Activated naive CD4-positive, alpha-beta T cell treated with anti-CD3 and anti-CD28 coated beads, Interleukin-2, amount 50 U/mL, for 16 hours (primary cell): ENCODE data around the gene CALM1.

Source experiments
- DNase-seq: peaks from one replicate; pipeline ENCODE4 v3.0.0-alpha.2; 2020

Gene CALM1

DNA sequence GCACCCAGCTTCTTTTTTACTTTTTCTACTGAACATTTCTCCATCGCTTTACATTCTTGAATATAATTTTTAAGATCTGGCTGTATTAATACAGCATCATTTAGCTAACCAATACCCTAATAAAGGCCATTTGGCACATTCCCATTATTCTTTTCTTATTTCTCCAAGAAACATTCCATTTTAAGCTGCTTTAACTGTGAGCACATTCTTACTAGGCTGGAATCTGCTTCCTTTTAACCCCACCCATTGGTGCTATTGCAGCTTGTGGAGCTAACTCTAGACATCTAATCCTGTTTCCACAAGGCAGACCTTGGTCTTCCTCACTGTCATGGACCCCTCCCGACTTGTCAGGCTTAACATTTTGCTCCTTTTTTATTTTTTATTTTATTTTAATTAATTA lies 15.2 kb downstream of the CALM1 start:
- no peak for DNase-seq

GRCh38 chr14:90416720-90417119 lies 19.9 kb downstream of the CALM1 start:
- no peak for DNase-seq

- DNase-seq, result no peak
Observed at GRCh38 chr14:90418053-90418452, 21.2 kb downstream of the CALM1 start.

- DNase-seq, result no peak
Observed at GRCh38 chr14:90419200-90419599, 22.4 kb downstream of the CALM1 start.

DNA sequence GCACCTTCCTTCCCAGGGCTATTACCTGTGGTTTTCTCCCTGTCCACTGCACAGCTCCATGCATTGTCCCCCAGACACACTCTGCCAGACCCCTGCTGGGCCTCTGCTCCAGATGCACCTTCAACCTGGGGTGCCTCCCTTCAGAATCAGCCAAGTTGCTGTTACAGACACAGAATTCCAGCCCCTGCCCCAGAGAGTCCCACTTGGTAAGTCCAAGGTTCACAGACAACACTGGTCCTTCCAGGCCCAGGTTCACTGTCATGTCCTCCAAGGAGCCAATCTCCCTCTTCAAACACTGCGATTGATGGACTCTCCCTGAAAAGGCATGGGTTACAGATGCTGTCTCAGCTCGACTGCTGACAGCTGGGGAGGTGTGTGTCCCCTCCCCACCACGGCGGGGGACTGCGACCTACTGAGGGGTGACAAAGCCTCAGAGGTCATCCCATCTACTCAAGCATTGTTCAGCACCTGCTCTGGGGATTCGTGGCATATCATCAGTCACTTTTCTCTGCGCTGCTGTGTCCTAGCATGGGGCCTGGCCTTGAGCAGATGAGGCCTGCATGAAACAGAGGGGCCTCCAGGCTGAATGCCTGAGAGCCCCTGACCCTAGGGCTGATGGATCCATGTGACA lies 24.3 kb downstream of the CALM1 start:
- no peak for DNase-seq

DNA sequence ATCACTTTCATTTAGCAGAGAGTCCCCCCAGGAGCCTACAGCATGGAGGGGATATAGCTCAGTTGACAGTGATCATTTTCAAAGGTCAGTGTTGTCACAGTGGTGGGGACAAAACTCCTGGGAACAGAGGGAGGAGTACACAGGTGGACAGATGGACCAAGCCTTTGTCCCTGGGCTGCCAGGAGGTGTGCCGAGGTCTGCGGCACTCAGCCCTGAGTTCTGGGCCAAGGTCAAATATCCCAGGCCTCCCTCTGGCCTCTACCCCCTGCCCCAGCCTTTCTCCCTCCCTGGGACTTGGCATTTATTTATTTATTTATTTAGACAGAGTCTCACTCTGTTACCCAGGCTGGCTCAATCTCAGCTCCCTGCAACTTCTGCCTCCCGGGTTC lies 24.8 kb downstream of the CALM1 start:
- no peak for DNase-seq

DNA sequence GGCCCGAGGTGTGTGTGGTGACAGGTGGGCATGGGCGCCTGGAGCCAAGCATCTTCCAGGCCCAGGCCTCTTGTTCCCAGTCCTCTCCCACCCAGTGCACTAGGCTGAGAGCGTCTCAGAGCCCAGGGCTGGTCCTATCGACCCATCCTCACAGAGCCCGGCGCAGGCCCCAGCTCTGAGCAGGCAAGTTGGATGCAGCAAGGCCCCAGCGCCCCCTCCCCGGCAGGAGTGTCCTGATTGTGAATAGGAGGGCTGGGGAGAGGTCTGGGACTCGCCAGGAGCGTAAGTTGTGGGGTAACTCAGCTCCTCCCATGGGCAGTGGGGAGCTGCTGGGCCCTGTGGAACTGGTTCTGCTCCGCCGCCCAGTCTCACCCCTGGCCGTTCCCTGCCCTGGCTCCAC lies 26.3 kb downstream of the CALM1 start:
- DNase-seq, result no peak

DNA sequence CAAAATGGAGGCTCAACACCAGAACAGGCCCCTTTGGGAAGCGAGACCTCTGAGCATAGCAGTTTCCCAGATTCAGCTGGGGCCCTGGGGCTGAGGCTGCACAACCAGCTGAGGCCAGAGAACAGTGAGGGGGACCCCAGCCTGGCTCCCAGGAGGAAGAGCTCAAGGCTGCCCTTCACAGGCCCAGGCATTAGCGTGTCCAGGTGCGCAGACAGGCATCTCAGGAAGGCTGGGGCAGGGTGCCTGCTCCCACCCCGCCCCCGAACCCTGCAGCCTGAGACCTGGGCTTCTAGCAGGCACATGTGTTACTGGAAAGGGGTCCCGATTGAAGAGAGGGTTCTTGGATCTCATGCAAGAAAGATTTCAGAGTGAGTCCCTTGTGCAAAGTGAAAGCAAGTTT lies 27.2 kb downstream of the CALM1 start:
- no peak for DNase-seq

DNA sequence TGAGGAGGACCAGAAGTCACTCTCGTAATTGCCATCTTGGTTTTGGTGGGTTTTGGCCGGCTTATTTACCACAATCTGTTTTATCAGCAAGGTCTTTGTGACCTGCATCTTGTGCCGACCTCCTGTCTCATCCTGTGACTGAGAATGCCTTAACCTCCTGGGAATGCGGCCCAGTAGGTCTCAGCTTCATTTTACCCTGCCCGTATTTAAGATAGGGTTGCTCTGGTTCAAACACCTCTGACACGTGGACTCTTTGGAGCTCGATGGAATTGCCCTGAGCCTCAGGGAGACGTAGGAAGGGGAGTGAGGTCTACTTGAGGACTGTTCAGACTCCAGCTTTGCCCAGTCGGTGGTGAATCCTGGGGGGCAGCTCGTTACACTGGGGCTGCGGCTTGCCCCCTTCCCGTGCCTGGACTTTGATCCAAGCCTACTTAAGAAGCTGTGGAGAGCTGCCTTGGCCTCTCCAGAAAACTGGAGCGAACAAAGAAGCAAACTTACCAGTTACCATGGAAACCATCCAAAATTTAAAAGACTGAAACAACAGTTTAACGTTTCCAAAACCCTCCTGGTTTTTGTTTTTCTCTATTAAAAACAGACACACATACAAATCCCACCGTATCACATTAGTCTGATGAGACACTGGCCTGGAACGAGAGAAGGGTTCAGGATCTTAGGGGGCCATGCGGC lies 28.0 kb downstream of the CALM1 start:
- DNase-seq, result no peak

GRCh38 chr14:90425373-90425879 lies 28.6 kb downstream of the CALM1 start:
- no peak for DNase-seq

DNA sequence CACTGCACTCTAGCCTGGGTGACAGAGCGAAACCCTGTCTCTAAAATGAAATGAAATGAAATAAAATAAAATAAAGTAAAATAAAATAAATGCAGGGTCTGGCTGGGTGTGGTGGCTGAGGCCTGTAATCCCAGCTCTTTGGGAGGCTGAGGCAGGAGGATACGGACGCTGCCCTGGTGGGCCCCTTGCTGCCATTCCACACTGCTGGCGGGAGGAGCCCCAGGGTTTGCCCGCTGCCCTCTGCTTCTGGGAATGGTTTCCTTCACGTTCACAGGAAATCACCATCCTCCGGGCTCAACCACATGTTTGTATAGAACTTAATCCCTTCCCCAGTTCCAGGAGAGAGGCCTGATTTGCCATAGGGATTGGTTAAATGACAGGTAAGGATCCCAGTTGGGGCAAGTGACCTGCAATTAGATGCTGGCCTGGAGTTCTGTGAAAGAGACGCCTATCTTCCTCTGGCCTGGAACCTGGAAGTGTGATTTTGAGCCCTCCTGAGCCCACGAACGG lies 29.3 kb downstream of the CALM1 start:
- DNase-seq, result no peak

DNA sequence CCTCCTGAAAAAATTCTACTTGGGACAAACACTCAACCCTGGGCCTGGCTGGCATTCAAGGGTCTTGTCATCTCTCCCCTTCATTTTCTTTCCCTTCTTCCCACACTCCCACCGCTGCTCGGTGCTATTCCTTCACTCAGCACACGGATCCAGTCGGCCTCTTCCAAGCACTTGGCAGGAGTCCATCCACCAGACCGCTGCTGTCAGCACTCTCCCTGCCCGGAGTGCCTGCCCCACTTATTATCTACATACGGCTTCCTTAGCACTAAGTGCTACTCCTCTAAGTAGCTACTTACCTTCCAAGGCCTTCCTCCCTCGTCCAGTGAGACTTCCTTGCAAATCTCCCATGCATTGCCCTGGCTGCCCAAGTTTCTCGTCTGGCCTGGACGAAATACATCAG lies 29.8 kb downstream of the CALM1 start:
- DNase-seq, result no peak

DNA sequence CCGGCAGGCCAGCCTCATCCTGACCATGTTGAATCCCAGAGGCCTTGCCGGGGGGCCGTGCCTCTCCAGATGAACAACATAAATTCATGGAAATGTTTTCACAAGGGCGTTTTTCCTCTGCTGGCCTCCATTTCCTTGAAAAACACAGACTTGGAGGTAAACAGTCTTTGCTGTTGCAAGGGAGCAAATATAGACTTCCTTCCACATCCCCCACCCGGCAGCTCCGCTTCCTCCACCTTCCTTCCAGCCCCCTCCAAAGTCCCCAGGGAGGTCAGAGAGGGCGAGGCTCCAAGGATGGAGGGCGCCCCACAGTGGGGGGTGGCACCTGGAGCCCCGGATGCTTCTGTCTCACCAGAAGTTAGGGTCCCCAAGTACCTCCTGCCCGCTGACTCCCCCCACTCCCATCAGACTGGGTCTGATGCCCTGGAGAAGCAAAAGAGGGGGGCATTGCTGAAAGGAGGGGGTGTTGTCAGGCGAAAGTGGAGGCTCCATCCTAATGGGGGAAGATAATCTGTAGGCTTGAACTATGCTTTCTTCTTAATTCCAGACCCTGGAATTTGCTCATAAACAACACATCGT lies 31.1 kb downstream of the CALM1 start:
- DNase-seq, result no peak

DNA sequence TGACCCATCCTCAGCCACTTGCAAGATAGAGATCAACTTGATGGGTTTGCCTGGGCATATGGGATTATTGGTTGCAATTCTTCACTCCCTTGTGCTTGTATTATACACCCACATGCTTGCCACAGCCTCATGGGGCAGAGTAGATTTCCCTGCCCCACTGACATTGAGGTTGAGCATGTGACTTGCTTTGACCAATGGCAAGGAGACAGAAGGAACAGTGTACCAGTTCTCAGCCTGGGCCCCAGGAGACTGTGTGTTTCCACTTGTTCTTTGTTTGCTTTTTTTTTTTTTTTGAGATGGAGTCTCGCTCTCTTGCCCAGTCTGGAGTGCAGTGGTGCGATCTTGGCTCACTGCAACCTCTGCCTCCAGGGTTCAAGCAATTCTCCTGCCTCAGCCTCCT lies 31.8 kb downstream of the CALM1 start:
- no peak for DNase-seq

DNA sequence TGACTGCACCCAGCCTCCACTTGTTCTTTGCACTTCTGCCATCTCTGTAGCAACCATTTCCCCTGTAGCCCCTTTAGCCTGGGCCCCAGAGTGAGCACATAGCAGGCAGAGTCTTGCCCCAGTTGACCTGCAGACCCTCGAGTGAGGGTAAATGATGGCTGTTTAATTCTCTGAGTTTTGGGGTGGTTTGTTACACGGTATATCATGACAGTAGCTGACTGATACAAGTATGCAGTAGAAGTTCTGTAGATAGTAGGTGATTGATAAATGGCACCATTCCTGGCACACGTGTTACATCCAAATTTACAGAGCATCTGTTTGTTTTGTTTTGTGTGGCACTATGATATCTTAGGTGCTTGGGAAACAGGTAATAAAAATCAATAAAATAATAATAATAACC lies 32.4 kb downstream of the CALM1 start:
- no peak for DNase-seq

DNA sequence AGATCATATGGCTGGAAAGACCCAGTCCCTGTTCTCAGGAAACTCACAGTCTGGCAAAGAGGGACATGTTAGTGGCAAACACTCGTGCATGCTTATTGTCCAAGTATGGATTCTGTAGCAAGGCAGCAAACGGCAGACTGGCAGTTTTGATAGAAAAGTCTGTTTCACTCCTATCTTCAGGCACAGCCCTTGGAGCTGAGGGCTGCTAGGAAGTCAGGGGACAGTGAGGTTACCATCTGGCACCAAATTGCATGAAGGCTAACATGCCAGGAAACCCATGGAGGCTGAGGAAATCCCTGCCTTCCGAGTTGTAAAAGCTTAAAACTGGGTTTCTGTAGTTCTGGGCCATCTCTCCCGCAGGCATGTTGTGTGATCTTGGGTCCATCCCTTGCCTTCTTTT lies 32.9 kb downstream of the CALM1 start:
- no peak for DNase-seq

- DNase-seq, result no peak
Observed at GRCh38 chr14:90434370-90435020, 37.7 kb downstream of the CALM1 start.

DNA sequence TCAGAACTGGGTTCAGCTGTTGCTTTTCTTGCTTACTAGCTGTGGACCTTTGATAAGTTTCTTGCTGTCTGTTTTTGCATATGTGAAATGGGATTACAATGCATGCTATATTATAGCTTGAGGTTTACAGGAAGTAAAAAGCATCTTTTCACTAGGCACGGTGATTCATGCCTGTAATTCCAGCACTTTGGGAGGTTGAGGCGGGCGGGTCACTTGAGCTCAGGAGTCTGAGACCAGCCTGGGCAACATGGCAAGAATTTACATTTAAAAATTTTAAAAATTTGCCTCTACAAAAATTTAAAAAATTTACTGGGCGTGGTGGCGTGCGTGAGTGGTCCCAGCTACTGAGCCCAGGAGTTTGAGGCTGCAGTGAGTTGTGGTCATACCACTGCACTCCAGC lies 42.0 kb downstream of the CALM1 start:
- no peak for DNase-seq

GRCh38 chr14:90440021-90440451 lies 43.2 kb downstream of the CALM1 start:
- DNase-seq, result no peak

- DNase-seq, result no peak
Observed at GRCh38 chr14:90440592-90440991, 43.8 kb downstream of the CALM1 start.

- no peak for DNase-seq
Observed at GRCh38 chr14:90442388-90442787, 45.6 kb downstream of the CALM1 start.

- no peak for DNase-seq
Observed at GRCh38 chr14:90443161-90444076, 46.6 kb downstream of the CALM1 start.
